Ovary (tissue), 3 donors: Measurements from ENCODE around the gene TMED6.

Experiments used
- CTCF ChIP-seq, 3 donors: fragments of 450-650 bp in 2 of 3; fragments of 200-600 bp in 1 of 3; IDR thresholded peaks; one replicate each; pipeline versions ENCODE4 v1.5.1 to v1.8.0; 2016 to 2022; ENCODE audit warnings: antibody characterized with exemption in 3 of 3, mild to moderate bottlenecking in 1 of 3
- EP300 ChIP-seq: sonication (generic); formaldehyde crosslinking; IDR thresholded peaks from one replicate; pipeline ENCODE4 v1.6.1; 2017; ENCODE audit warnings: antibody characterized with exemption
- POLR2A ChIP-seq: fragments of 450-650 bp; IDR thresholded peaks from one replicate; pipeline ENCODE4 v1.6.1; 2017; ENCODE audit warnings: antibody characterized with exemption, mild to moderate bottlenecking, moderate library complexity
- donor health status: DM: no; HTN: no; CAD: no.

- TF ChIP-seq POLR2A (no peak), CTCF (IDR thresholded peaks at IDR 0.05) (no peak), EP300 (no peak)
Observed at GRCh38 chr16:69344171-69344570, 7.4 kb downstream of the TMED6 start.
